HCT116 (cell line): ENCODE data around the gene IL22RA1. TPM values are rescaled to one million over a fixed set of nuclear protein-coding genes. Genes with fewer than 3 reads are reported as not detected.

Experiments used
- ATAC-seq: fragments of 200-7000 bp; cut with Tn5 transposase; 2 replicates; pipeline ENCODE4 v1.9.1; 2020; ENCODE audit warnings: mild to moderate bottlenecking, moderate library complexity
- BruUV-seq: library from RNA; stranded (reverse); fragments of 400-500 nt; replicated peaks from 2 replicates; lab custom pipeline; 2021; lab: Mats Ljungman, UMichigan
- CTCF ChIA-PET: fragments of 300-600 bp; sonication (Branson Sonifier 250); formaldehyde crosslinking; loops from one replicate; lab custom pipeline; 2021; ENCODE audit warnings: antibody characterized with exemption; lab: Charles Lee
- POLR2A ChIA-PET: fragments of 300-600, 350-600 bp; sonication (Branson Sonifier 250); formaldehyde crosslinking; loops from one replicate; lab custom pipeline; 2021; ENCODE audit warnings: antibody characterized with exemption; lab: Charles Lee
- RAD21 ChIA-PET, 2 experiments: fragments of 300-600 bp; sonication (Branson Sonifier 250); formaldehyde crosslinking; loops; one replicate each; lab custom pipeline; 2023; ENCODE audit warnings: low total read pairs in 2 of 2; ENCODE audit not compliant: uncharacterized antibody in 2 of 2, unreplicated experiment in 2 of 2, low non-redundant PET in 1 of 2; lab: Charles Lee
- DNase-seq: peaks from one replicate; pipeline ENCODE4 v3.0.0-alpha.2; 2010; ENCODE audit warnings: low read depth, low spot score
- H2AFZ ChIP-seq: fragments of 200-600 bp; shearing (Covaris generic), sonication (generic); 2 replicates; pipeline ENCODE4 v1.6.1; 2017; ENCODE audit warnings: low read depth, mixed run types, mixed read lengths, antibody characterized with exemption, low read length; ENCODE audit not compliant: poor library complexity, severe bottlenecking
- H3K27ac ChIP-seq: 2 replicates; pipeline ENCODE4 v1.5.1; 2012; ENCODE audit warnings: low read depth, low read length
- H3K27me3 ChIP-seq: fragments of 200-600 bp; sonication (generic); 2 replicates; pipeline ENCODE4 v1.6.1; 2016; ENCODE audit warnings: mixed run types, low read length, mixed read lengths; ENCODE audit not compliant: insufficient read depth
- H3K36me3 ChIP-seq, 2 experiments: fragments of 200-500 bp in 1 of 2; fragments of 200-600 bp in 1 of 2; sonication (Bioruptor generic) in 1 of 2; sonication (generic) in 1 of 2; 2 replicates each; pipeline versions ENCODE4 v1.5.1 to v1.6.1; 2014 to 2016; ENCODE audit warnings: low read length in 2 of 2, inconsistent platforms in 1 of 2, mixed read lengths in 1 of 2, mixed run types in 1 of 2; ENCODE audit not compliant: insufficient read depth in 2 of 2, control insufficient read depth in 1 of 2
- H3K4me1 ChIP-seq, 2 experiments: fragments of 200-600 bp in 1 of 2; sonication (generic) in 1 of 2; 2 replicates each; pipeline versions ENCODE4 v1.5.1 to v1.6.1; 2012 to 2017; ENCODE audit warnings: low read length in 2 of 2, inconsistent platforms in 1 of 2, mild to moderate bottlenecking in 1 of 2, mixed read lengths in 1 of 2, mixed run types in 1 of 2, moderate library complexity in 1 of 2; ENCODE audit not compliant: insufficient read depth in 2 of 2, control insufficient read depth in 1 of 2
- H3K4me2 ChIP-seq: fragments of 200-600 bp; sonication (generic); 2 replicates; pipeline ENCODE4 v1.6.1; 2017; ENCODE audit warnings: mixed run types, low read length, mixed read lengths
- H3K4me3 ChIP-seq, 2 experiments: fragments of 200-600 bp in 1 of 2; sonication (generic) in 1 of 2; replicated peaks in 1 of 2; 2 replicates each; pipeline ENCODE4 v1.5.1; 2011 to 2016; ENCODE audit warnings: low read length in 2 of 2, control low read depth in 1 of 2, low read depth in 1 of 2, mild to moderate bottlenecking in 1 of 2, mixed read lengths in 1 of 2, mixed run types in 1 of 2
- H3K79me2 ChIP-seq: fragments of 200-600 bp; sonication (generic); 2 replicates; pipeline ENCODE4 v1.6.1; 2017; ENCODE audit warnings: mild to moderate bottlenecking, mixed run types, low read length, moderate library complexity, mixed read lengths; ENCODE audit not compliant: insufficient read depth
- H3K9ac ChIP-seq: fragments of 200-600 bp; sonication (generic); 2 replicates; pipeline ENCODE4 v1.6.1; 2016; ENCODE audit warnings: low read length, mixed read lengths
- H3K9me2 ChIP-seq: fragments of 200-600 bp; sonication (generic), shearing (Covaris generic); 2 replicates; pipeline ENCODE4 v1.6.1; 2017; ENCODE audit warnings: mixed run types, mild to moderate bottlenecking, moderate library complexity; ENCODE audit not compliant: insufficient read depth
- H3K9me3 ChIP-seq, 2 experiments: fragments of 200-500 bp in 1 of 2; fragments of 200-600 bp in 1 of 2; sonication (Bioruptor generic) in 1 of 2; sonication (generic) in 1 of 2; 2 replicates each; pipeline ENCODE4 v1.6.1; 2014 to 2017; ENCODE audit warnings: low read length in 2 of 2, mixed read lengths in 2 of 2, inconsistent platforms in 1 of 2, low read depth in 1 of 2, mild to moderate bottlenecking in 1 of 2, mixed run types in 1 of 2, moderate library complexity in 1 of 2; ENCODE audit not compliant: control insufficient read depth in 1 of 2, insufficient read depth in 1 of 2
- H4K20me1 ChIP-seq: fragments of 200-600 bp; sonication (generic), shearing (Covaris generic); 2 replicates; pipeline ENCODE4 v1.6.1; 2017; ENCODE audit warnings: mixed run types, mild to moderate bottlenecking, moderate library complexity; ENCODE audit not compliant: insufficient read depth
- CTCF ChIP-seq, 3 experiments: fragments of 200-600 bp in 1 of 3; sonication (generic) in 1 of 3; IDR thresholded peaks in 2 of 3; conservative IDR thresholded peaks in 1 of 3; 2 replicates each; pipeline ENCODE4 v1.5.1; 2012 to 2017; ENCODE audit warnings: low read depth in 2 of 3, low read length in 2 of 3, antibody characterized with exemption in 1 of 3, borderline replicate concordance in 1 of 3, control low read depth in 1 of 3, mild to moderate bottlenecking in 1 of 3, mixed read lengths in 1 of 3, mixed run types in 1 of 3, moderate library complexity in 1 of 3; ENCODE audit not compliant: insufficient read depth in 1 of 3
- EGR1 ChIP-seq: IDR thresholded peaks from 2 replicates; pipeline ENCODE4 v1.6.1; 2012; ENCODE audit warnings: low read depth
- MAX ChIP-seq: IDR thresholded peaks from 2 replicates; pipeline ENCODE4 v1.6.1; 2012
- REST ChIP-seq: IDR thresholded peaks from 2 replicates; pipeline ENCODE4 v1.6.1; 2012; ENCODE audit warnings: low read depth
- ZNF274 ChIP-seq: fragments of 200-500 bp; sonication (Bioruptor generic); IDR thresholded peaks from 2 replicates; pipeline ENCODE4 v1.6.1; 2014; ENCODE audit warnings: mild to moderate bottlenecking, low read depth, low read length, inconsistent platforms
- intact Hi-C: fragments of 100-400 bp; cut with micrococcal nuclease; formaldehyde crosslinking; loops from 2 replicates; pipeline ENCODE4 v1.10.0; 2022
- total RNA-seq: library from RNA; stranded (reverse); gene quantifications from one replicate; pipeline ENCODE4 v1.2.1, GENCODE V29; 2021; ENCODE audit not compliant: unreplicated experiment

Gene IL22RA1
- total RNA-seq, 1 experiment from 2014 or later = 2.1 TPM

GRCh38 chr1:24157918-24158481, 15.1 kb upstream of the IL22RA1 start:
- no peaks in the 10 kb centered on the region for H3K27me3 ChIP-seq
- BruUV-seq = no TSS peak
- no peaks in the 10 kb centered on the region for H3K4me1 ChIP-seq
- no peaks in the 10 kb centered on the region for H3K9me3 ChIP-seq
- ChIA-PET RAD21 (no interaction called here), CTCF (no interaction called here)
- peaks cover 0 to 4% of the 10 kb centered on the region in 2 experiments; a peak in 2 of 4 replicates for H3K36me3 ChIP-seq
- no peak overlapping the region for H3K9ac ChIP-seq
- H3K9me2 ChIP-seq = no peaks in the 10 kb centered on the region
- no peak overlapping the region for H2AFZ ChIP-seq
- H3K4me2 ChIP-seq = no peak overlapping the region
- no peak overlapping the region for H3K27ac ChIP-seq
- ATAC-seq (peak; percentile 78), DNase-seq (no peak)
- H3K4me3 ChIP-seq = no peak overlapping the region
- no peaks in the 10 kb centered on the region for H3K79me2 ChIP-seq
- no peaks in the 10 kb centered on the region for H4K20me1 ChIP-seq
- TF ChIP-seq CTCF (IDR thresholded peaks at IDR 0.05 in 2 of 3, conservative IDR thresholded peaks at IDR 0.05 in 1 of 3; ENCODE audit: borderline replicate concordance in 1 of 3, insufficient read depth in 1 of 3, low read depth in 2 of 3, low read length in 2 of 3) (peak in 2 of 3 experiments; percentile 36 to 48; a peak in 4 of 6 replicates), MAX (no peak)
- TF ChIP-seq, all 23 proteins: peak for 1
- POLR2A ChIA-PET = no interaction called here
- intact Hi-C loops = no loop called here

DNA sequence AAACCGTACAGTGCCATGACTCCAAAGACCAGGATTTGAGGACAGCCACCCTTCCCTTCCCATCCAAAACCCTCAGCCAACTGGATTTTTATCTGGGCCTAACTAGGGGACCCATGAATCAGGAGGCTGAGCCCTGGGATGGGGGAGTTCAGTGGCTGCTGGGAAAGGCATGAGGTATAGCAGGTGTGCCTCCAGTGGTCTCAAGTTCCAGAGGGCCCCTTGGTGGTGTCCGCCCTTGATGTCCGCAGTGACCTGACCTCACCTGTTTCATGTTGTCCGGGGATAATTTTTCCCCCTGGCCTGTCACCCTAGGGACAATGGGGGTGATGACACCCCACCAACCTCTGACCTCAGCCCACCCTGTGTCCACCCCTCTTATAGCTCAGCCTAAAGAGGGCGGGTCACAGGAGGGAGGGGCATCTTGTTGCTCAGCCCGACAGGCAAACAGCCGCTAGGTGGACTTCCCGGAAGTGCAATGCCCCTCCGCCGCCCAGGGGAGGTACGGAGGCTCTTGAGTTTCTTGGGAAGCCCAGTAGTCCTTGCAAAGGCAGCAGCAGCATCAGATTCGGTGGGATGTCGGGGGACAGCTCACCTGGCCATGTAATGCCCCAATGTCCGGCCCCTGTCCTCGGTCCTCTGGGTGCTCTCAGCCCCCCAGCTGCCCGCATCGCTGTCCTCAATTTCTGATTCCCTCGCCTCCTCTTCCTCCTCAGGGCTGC, 13.8 kb upstream of the IL22RA1 start:
- H2AFZ ChIP-seq = no peak overlapping the region
- no peaks in the 10 kb centered on the region for H3K27me3 ChIP-seq
- H3K4me2 ChIP-seq = no peak overlapping the region
- H3K9me2 ChIP-seq = no peaks in the 10 kb centered on the region
- intact Hi-C loops = no loop called here
- no peak overlapping the region for H3K9ac ChIP-seq
- no peaks in the 10 kb centered on the region for H4K20me1 ChIP-seq
- no peak for TF ChIP-seq REST
- TF ChIP-seq ZNF274 = no peak
- TF ChIP-seq EGR1 = no peak
- TF ChIP-seq, all 23 proteins: peak for 0
- POLR2A ChIA-PET = no interaction called here
- CTCF ChIA-PET = no interaction called here
- Histone ChIP-seq H3K79me2 (no peaks in the 10 kb centered on the region), H3K9me3 (no peaks in the 10 kb centered on the region), H3K4me1 (no peaks in the 10 kb centered on the region), H3K27ac (no peak overlapping the region), H3K36me3 (peaks cover 0 to 4% of the 10 kb centered on the region in 2 experiments; a peak in 2 of 4 replicates), H3K4me3 (no peak overlapping the region)
- BruUV-seq = no TSS peak
- RAD21 ChIA-PET = no interaction called here
- DNase-seq = no peak
- no peak for ATAC-seq
